Esophagus muscularis mucosa (tissue), 4 donors: ENCODE measurements around the gene KCNS1. TPM values are rescaled to one million over a fixed set of nuclear protein-coding genes. Genes with fewer than 3 reads are reported as not detected.

Source experiments
- DNase-seq: peaks from one replicate; pipeline ENCODE4 v3.0.0-alpha.2; 2017; ENCODE audit errors: extremely low spot score
- H3K27ac ChIP-seq, 4 donors: fragments of 200-600 bp; sonication (generic); replicated peaks in 1 of 4; 1 replicate in 3 of 4; 2 replicates in 1 of 4; pipeline ENCODE4 v1.5.1; 2016 to 2019; ENCODE audit warnings: mild to moderate bottlenecking in 1 of 4
- H3K27me3 ChIP-seq, 4 donors: fragments of 200-600 bp; sonication (generic); one replicate each; pipeline versions ENCODE4 v1.5.1 to v1.6.0; 2016 to 2019
- H3K36me3 ChIP-seq, 4 donors: fragments of 200-600 bp; sonication (generic); one replicate each; pipeline ENCODE4 v1.5.1; 2016 to 2019
- H3K4me1 ChIP-seq, 4 donors: fragments of 200-600 bp; sonication (generic); one replicate each; pipeline ENCODE4 v1.5.1; 2016 to 2019
- H3K4me3 ChIP-seq, 4 donors: fragments of 200-600 bp; sonication (generic); 1 replicate in 2 of 4; 2 replicates in 2 of 4; pipeline ENCODE4 v1.5.1; 2016 to 2019; ENCODE audit warnings: mild to moderate bottlenecking in 4 of 4, moderate library complexity in 1 of 4
- H3K9me3 ChIP-seq, 4 donors: fragments of 200-600 bp; sonication (generic); 1 replicate in 3 of 4; 2 replicates in 1 of 4; pipeline ENCODE4 v1.5.1; 2016 to 2019
- CTCF ChIP-seq, 3 experiments: fragments of 200-600 bp in 2 of 3; fragments of 450-650 bp in 1 of 3; sonication (generic) in 2 of 3; IDR thresholded peaks; one replicate each; pipeline ENCODE4 v1.5.1; 2017 to 2019; ENCODE audit warnings: antibody characterized with exemption in 3 of 3, mild to moderate bottlenecking in 2 of 3, moderate library complexity in 1 of 3
- EP300 ChIP-seq: sonication (generic); formaldehyde crosslinking; IDR thresholded peaks from one replicate; pipeline ENCODE4 v1.6.1; 2017; ENCODE audit warnings: antibody characterized with exemption
- POLR2A ChIP-seq: fragments of 450-650 bp; IDR thresholded peaks from one replicate; pipeline ENCODE4 v1.6.1; 2017; ENCODE audit warnings: antibody characterized with exemption, moderate library complexity, mild to moderate bottlenecking, low read depth
- POLR2AphosphoS5 ChIP-seq, 2 donors: sonication (generic); formaldehyde crosslinking; IDR thresholded peaks; one replicate each; pipeline ENCODE4 v1.6.1; 2017; ENCODE audit warnings: antibody characterized with exemption in 2 of 2
- WGBS: methylation state at CpG from one replicate; pipeline ENCODE4 v1.1.5; 2018; 5-methylcytosine and 5-hydroxymethylcytosine counted together
- intact Hi-C: fragments of 100-400 bp; cut with DNase I; formaldehyde crosslinking; loops from one replicate; pipeline ENCODE4 v1.15.1; 2023
- total RNA-seq, 4 donors: library from RNA; depleted of rRNA; stranded (reverse); fragments of >200 nt; gene quantifications; one replicate each; pipeline versions ENCODE4 v1.1.0 to v1.2.1, GENCODE V29; 2016

KCNS1 gene
- total RNA-seq, 4 donors from 2014 or later: 0.17 TPM; not detected in 3

DNA sequence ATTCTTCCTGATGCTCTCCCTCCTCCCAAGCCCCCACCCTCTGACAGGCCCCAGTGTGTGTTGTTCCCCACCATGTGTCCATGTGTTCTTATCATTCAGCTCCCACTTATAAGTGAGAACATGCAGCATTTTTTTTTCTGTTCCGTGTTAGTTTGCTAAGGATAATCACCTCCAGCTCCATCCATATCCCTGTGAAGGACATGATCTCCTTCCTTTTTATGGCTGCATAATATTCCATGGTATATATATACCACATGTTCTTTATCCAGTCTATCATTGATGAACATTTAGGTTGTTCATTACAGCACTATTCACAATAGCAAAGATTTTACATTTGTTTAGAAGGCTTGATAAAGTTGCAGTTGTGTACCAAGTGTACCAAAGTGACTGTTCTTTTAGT, 57.9 kb downstream of the KCNS1 start:
- TF ChIP-seq POLR2AphosphoS5 (IDR thresholded peaks at IDR 0.05) (no peak), POLR2A (no peak), EP300 (no peak), CTCF (IDR thresholded peaks at IDR 0.05) (no peak)
- DNase-seq: no peak
- Histone ChIP-seq H3K4me3 (no peak overlapping the region), H3K4me1 (peaks cover 0 to 29% (median 16%) of the 10 kb centered on the region in 4 donors), H3K27ac (no peak overlapping the region), H3K36me3 (no peaks in the 10 kb centered on the region), H3K27me3 (no peaks in the 10 kb centered on the region), H3K9me3 (no peaks in the 10 kb centered on the region)
- intact Hi-C loops: loop anchor here (5.0 kb wide), 2 partner anchors 54 to 249 kb away; no protein-coding TSS in a partner anchor
- 96% methylated on average over 1 of the region's 1 CpG for WGBS

Other genes with a start within 250 kb of the KCNS1 start
- gene YWHAB, start 215.4 kb downstream of the KCNS1 start, total RNA-seq: 100 to 1,000 TPM; 121 to 140 (median 130) TPM
- gene PABPC1L, start 191.1 kb downstream of the KCNS1 start, total RNA-seq: 1 to 10 TPM; 2.0 to 5.9 (median 2.9) TPM
- 10 to 100 TPM in 3 of 4 donors, 1 to 10 TPM in 1; 5.8 to 14.8 (median 13.9) TPM for gene TOMM34, start 140.7 kb downstream of the KCNS1 start, total RNA-seq
- gene STK4, start 134.6 kb downstream of the KCNS1 start, total RNA-seq: 10 to 100 TPM; 26.0 to 31.6 (median 27.7) TPM
- not detected for gene WFDC5, start 14.0 kb upstream of the KCNS1 start, total RNA-seq
- not detected for gene WFDC12, start 23.3 kb upstream of the KCNS1 start, total RNA-seq
- gene PI3, start 73.8 kb upstream of the KCNS1 start, total RNA-seq: 1 to 10 TPM in 1 of 4 donors, not detected in 3; 1.0 TPM
- gene SEMG1, start 105.9 kb upstream of the KCNS1 start, total RNA-seq: not detected
- gene SEMG2, start 120.2 kb upstream of the KCNS1 start, total RNA-seq: not detected
- gene SLPI, start 153.4 kb upstream of the KCNS1 start, total RNA-seq: 100 to 1,000 TPM in 1 of 4 donors, 10 to 100 TPM in 3; 27.8 to 109 (median 66.4) TPM
- gene RBPJL, start 205.7 kb upstream of the KCNS1 start, total RNA-seq: not detected
- under 1 TPM in 2 of 4 donors, not detected in 2; 0.17 to 0.33 TPM for gene MATN4, start 207.2 kb upstream of the KCNS1 start, total RNA-seq
- 100 to 1,000 TPM in 1 of 4 donors, 10 to 100 TPM in 3; 61.9 to 177 (median 72.2) TPM for gene SDC4, start 247.3 kb upstream of the KCNS1 start, total RNA-seq